NCI-H2029 treated with DMSO at 0.1 percent for 48 hours (cell line): ENCODE data around the gene PNLIP.

Source experiments
- DNase-seq: peaks from one replicate; lab custom pipeline; 2025; lab: John Stamatoyannopoulos, UW

PNLIP gene

GRCh38 chr10:116545756-116546155 is at the start of gene PNLIP:
Gene PNLIP, plus strand, starts transcription at chr10:116545931. Its CDS starts 162 bp downstream, at chr10:116546093.
- DNase-seq, result no peak

- DNase-seq, result no peak
Observed at GRCh38 chr10:116504786-116505185, 40.9 kb upstream of the PNLIP start.

GRCh38 chr10:116510565-116510964 is 35.2 kb upstream of the PNLIP start:
- no peak for DNase-seq

DNA sequence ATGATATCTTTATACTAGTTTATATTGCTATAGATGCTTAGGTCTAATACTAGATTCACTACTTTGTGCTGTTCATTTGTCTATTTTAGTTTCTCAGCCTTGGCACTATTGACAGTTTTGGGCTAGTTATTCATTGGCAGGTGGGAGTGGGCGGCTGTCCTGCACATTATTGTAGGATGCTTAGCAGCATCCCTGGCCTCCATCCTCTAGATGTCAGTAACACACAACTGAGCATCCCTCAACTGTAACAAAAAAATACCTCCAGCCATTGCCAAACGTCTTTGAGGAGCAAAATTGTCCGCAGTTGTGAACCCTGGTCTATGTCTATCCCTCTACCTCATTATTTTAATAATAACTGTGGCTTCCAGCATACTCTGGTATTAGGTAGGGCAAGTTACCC is 34.4 kb upstream of the PNLIP start:
- no peak for DNase-seq

DNA sequence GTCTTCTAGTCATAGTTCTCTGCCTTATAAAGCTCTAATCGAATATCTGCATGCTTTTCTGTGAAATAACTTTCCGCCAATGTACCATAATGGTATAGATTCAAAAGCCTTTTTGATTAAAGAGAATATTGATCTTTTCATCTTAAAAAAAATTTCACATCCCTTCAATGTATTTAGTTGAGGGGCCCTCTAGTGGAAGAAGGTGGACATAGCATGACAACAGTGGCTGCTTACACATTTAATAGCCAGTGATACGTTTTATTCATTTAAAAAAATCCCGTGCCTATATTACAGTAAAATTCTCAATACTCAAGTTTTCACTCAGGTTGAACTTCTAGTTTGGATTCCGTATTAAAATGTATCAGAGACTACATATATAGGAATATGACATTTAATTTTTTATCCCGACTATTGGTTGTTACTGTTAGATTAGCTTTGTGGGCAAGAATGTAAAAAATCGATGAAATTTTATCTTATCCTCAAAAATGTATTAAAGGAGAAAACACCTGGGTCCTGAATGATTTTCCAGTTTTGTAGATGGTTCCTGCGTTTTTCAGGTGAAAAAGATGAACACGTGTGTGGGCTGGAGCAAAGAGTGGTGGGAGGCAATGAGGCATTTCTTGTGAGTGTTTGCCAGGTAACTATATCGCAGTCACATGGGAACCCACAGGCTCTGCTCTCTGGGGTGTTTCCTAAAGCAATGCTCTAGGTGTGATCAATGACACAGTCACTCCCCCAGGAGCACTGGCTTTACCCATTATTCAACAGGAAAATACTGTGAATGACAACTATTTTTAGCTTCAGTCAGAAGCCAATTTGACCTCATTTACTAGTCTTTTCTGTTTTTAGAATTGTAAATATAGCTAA is 24.1 kb upstream of the PNLIP start:
- DNase-seq, result peak; percentile 1

DNA sequence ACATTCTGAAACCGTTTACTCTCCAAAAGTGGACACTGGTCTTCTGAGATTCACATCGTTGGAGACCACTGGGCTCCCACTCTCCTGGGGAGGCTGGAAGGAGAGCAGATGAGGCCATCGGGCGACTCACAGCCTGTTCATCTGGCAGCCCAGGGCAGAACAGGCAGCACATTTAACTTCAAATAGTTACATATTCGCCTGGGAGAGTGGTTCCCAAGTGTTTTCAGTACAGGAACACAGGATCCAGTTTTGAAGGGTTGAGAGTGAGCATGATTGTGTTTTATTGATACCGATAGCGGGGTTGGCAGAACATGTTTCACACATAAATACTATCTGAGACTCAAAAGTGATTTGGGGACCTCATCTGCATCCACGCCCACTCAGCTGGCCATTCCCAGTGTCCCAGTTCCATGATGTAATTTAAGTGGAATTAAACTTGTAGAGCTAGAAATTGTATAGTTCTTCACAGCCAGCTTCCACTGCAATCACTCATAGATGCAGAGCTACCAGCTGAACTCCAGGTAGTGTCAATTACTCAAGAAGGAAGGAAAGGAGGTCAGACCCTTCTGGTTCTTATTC is 22.8 kb upstream of the PNLIP start:
- DNase-seq, result no peak

DNA sequence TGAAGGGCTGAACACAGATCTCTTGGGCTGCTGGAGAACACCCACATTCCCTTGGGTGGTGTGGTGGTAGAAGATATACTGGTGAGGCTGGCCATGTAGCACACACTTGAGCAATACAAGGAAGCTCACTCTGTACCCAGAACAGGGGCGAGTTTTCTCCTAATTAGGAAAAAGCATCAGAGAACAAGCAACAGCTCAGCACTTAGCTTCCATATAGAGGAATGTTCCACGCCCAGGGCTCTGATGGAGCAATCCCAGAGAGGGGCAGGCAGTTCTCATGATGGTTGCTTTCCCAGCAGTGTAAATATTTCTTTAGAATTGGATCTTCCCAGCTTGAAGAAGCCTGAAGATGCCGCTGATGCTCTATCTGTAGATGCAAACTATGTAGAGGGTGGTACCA is 21.0 kb upstream of the PNLIP start:
- no peak for DNase-seq

- no peak for DNase-seq
Observed at GRCh38 chr10:116526219-116526618, 19.5 kb upstream of the PNLIP start.

DNA sequence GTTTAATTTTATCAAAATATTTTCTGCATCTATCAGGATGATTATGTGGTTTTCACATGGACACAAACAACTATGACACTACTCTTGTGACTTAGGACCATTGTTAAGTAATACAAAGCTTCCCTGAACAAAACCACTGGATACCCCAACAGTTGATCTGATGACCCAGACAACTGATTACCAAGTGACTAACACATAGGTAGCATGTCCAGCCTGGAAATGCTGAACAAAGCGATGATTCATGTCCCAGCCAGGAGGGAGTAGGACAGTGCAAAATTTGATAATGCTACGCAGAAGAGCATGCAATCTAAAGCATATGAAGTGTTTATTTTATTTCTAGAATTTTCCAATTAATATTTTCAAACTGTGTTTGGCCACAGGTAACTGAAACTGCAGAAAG is 8.9 kb upstream of the PNLIP start:
- DNase-seq, result no peak

GRCh38 chr10:116538456-116538855 is 7.3 kb upstream of the PNLIP start:
- no peak for DNase-seq

- no peak for DNase-seq
Observed at GRCh38 chr10:116538992-116539391, 6.7 kb upstream of the PNLIP start.

- no peak for DNase-seq
Observed at GRCh38 chr10:116540814-116541213, 4.9 kb upstream of the PNLIP start.

GRCh38 chr10:116542007-116542677 is 3.6 kb upstream of the PNLIP start:
- no peak for DNase-seq

- no peak for DNase-seq
Observed at GRCh38 chr10:116545122-116545521, 609 bp upstream of the PNLIP start.

GRCh38 chr10:116548301-116548700 is 2.6 kb downstream of the PNLIP start:
- no peak for DNase-seq

DNA sequence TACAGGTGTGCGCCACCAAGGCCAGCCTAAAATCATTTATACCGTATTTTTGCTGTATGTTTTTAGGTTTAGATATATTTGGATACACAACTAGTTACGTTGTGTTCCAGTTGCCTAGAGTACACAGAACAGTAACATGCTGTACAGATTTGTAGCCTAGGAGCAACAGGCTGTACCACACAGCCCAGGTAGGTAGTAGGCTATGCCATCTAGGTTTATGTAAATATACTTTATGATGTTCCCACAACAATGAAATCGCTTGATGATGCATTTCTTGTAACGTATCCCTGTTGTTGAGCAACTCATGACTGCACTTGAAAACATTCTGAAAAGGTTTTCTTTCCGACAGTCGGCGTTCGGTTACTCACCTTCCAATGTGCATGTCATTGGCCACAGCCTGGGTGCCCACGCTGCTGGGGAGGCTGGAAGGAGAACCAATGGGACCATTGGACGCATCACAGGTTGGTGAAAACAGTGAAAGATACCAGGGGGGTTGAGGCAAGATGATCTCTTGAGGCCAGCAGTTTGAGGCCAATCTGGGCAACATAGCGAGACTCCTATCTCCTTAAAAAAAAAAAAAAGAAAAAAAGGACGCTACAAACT is 7.7 kb downstream of the PNLIP start:
- no peak for DNase-seq

GRCh38 chr10:116554628-116555027 is 8.9 kb downstream of the PNLIP start:
- DNase-seq, result no peak

- DNase-seq, result no peak
Observed at GRCh38 chr10:116555880-116556279, 10.1 kb downstream of the PNLIP start.

- no peak for DNase-seq
Observed at GRCh38 chr10:116557305-116557880, 11.7 kb downstream of the PNLIP start.

GRCh38 chr10:116565534-116565933 is 19.8 kb downstream of the PNLIP start:
- DNase-seq, result no peak

DNA sequence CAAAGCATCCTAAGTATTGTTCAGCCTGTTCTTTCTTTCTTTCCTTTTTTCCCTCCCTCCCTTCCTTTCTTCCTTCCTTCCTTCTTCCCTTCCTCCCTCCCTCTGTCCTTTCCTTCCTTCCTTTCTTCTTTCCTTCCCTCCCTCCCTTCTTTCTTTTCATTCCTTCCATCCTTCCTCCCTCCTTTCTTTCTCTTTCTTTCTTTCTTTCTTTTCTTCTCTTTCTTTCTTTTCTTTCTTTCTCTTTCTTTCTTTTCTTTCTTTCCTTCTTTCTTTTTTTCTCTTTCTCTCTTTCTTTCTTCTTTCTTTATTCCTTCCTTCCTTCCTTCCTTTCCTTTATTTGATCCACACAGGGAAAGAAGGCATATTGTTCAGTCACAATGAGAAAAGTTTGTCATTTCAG is 21.2 kb downstream of the PNLIP start:
- DNase-seq, result no peak

DNA sequence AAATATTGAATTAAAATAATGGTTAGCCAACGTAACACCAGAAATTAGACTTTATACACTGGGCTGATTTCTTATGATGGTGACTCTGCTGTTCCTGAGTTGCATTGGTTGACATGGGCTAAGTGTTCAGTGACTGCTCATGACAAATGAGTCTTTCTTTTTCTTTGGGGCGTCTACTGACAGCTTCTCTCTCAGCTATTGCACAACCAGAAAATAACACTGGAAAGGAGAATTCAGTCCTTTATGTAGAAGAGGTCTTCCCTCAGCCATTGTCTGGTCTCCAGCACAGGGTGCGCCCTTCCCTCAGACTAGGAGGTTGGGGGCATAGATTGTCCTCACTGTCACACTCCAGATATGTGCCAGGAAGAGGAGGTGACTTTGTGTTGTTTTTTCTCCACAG is 21.6 kb downstream of the PNLIP start:
- no peak for DNase-seq
